Fibroblast of the aortic adventitia (primary cell): ENCODE measurements around the gene RASAL2. TPM values are rescaled to one million over a fixed set of nuclear protein-coding genes. Genes with fewer than 3 reads are reported as not detected.
A peak's percentile ranks its signal among the peaks of the same experiment; 100 is the strongest.
"Not testable (repeated sequence)": the region's sequence is repeated elsewhere in the genome, so short reads cannot be mapped to it uniquely, and the experiment has no call there.

ENCODE experiments used
- DNase-seq: peaks from one replicate; pipeline ENCODE4 v3.0.0-alpha.2; 2010; ENCODE audit warnings: low read depth
- H3K4me3 ChIP-seq: 2 replicates; pipeline ENCODE4 v1.5.1; 2011; ENCODE audit warnings: low read depth, mild to moderate bottlenecking, control low read depth, low read length, moderate library complexity
- total RNA-seq: library from RNA; depleted of rRNA; stranded (reverse); fragments of >200 nt; gene quantifications from 2 replicates; pipeline ENCODE4 v1.2.3, GENCODE V29; 2012; ENCODE audit warnings: low replicate concordance
- TF ChIP-seq, protein P1 (sequence below): IDR thresholded peaks from 2 replicates; pipeline ENCODE4 v1.5.1; 2011; ENCODE audit warnings: mild to moderate bottlenecking, low read length, control low read depth, inconsistent platforms; ENCODE audit not compliant: insufficient read depth

The RASAL2 gene
- total RNA-seq, 1 donor: 30.5 TPM

DNA sequence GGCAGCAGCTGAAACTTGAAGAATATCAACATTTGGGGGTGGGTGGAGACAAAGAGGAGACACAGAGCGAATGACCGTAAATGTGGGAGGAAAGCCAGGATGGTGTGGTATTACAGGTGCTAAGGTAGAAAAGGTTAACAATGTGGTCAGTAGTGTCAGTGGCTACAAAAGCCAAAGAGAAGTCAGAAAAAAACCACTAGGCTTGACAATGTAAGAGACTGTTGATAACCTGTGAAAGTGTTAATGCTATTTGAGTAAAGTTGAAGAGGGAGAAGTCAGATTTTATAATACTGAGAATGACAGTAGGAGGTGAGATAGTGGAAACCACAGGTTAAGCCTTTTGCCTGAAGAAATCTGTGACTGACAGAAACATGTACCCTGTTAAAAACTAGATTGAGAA is 282.1 kb downstream of the RASAL2 start:
- TF ChIP-seq, protein P1, sequence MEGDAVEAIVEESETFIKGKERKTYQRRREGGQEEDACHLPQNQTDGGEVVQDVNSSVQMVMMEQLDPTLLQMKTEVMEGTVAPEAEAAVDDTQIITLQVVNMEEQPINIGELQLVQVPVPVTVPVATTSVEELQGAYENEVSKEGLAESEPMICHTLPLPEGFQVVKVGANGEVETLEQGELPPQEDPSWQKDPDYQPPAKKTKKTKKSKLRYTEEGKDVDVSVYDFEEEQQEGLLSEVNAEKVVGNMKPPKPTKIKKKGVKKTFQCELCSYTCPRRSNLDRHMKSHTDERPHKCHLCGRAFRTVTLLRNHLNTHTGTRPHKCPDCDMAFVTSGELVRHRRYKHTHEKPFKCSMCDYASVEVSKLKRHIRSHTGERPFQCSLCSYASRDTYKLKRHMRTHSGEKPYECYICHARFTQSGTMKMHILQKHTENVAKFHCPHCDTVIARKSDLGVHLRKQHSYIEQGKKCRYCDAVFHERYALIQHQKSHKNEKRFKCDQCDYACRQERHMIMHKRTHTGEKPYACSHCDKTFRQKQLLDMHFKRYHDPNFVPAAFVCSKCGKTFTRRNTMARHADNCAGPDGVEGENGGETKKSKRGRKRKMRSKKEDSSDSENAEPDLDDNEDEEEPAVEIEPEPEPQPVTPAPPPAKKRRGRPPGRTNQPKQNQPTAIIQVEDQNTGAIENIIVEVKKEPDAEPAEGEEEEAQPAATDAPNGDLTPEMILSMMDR: no peak
- no peak for DNase-seq
- H3K4me3 ChIP-seq: no peak overlapping the region

GRCh38 chr1:178379807-178380206 is 285.9 kb downstream of the RASAL2 start:
- no peak overlapping the region for H3K4me3 ChIP-seq
- DNase-seq: no peak
- TF ChIP-seq, protein P1: peak; percentile 34

DNA sequence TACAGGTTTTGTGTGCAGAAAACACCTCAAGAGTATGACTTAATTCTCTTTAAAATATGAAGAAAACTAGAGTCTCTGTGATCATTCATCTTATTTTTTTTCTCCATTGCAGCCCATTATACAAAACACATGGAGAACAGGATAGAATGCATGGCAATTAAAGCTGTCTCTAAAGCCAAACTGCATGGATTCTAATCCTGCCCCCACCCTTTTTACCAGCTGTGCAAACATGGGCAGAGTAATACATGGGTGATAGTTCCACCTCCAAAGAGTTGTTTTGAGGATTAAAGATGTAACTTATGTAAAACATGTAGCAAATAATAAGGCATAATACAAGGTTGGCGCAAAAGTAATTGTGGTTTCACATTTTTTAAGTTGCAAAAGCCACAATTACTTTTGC is 288.5 kb downstream of the RASAL2 start:
- TF ChIP-seq, protein P1: no peak
- no peak overlapping the region for H3K4me3 ChIP-seq
- peak; percentile 3 for DNase-seq

DNA sequence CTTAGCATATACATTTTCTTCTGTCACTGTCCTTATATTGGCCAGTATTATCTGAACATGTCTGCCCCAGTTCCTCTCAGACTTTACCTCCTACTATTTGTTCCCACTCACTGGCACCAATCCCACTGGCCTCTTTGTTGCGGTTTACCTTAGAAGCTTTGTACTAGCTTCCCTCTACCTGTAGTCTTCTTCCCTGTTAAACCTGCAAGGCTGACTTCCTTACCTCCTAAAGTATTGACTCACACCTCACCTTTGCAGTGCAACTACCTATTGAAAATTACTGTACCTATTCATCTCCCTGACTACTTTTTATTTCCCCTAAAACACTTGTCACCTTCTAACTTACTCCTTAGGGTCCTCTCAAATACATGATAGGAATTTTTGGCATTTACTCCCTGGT is 291.8 kb downstream of the RASAL2 start:
- no peak overlapping the region for H3K4me3 ChIP-seq
- TF ChIP-seq, protein P1: no peak
- no peak for DNase-seq

GRCh38 chr1:178388418-178389145 is 294.7 kb downstream of the RASAL2 start:
- TF ChIP-seq, protein P1: no peak
- DNase-seq: peak; percentile 61
- H3K4me3 ChIP-seq: peak overlapping the region; percentile 3

DNA sequence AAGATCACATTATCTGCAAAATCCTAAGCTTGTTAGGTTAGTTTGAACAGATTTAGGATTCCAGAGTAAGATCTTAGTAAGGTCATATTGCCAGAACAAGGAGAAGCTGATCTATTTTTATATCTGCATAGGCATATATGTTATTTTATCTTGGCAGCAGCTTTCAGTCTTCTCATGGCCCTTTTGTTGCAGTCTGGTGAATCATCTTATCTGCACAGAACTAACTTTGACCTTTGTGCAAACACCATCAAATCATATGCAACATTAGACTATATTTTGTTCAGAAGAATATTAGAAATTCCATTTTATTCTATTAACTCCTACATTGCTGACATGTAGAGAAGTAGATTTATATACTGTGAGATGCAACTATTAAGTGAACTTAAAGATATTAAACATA is 295.5 kb downstream of the RASAL2 start:
- H3K4me3 ChIP-seq: no peak overlapping the region
- peak; percentile 51 for DNase-seq
- TF ChIP-seq, protein P1: no peak

DNA sequence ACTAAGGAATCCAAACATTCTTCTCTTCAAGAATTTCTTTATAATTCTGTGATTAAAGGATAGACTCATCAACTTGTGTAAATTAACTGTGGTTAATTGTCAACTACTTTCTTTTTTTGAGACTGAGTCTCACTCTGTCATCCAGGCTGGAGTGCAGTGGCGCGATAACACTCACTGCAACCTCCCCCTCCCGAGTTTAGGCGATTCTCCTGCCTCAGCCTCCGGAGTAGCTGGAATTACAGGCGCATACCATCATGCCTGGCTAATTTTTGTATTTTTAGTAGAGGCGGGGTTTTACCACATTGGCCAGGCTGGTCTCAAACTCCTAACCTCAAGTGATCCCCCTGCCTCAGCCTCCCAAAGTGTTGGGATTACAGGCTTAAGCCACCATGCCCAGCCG is 296.4 kb downstream of the RASAL2 start:
- not testable (repeated sequence) for H3K4me3 ChIP-seq, DNase-seq
